Measurements from ENCODE around the gene FBXW7.

FBXW7 gene

DNA sequence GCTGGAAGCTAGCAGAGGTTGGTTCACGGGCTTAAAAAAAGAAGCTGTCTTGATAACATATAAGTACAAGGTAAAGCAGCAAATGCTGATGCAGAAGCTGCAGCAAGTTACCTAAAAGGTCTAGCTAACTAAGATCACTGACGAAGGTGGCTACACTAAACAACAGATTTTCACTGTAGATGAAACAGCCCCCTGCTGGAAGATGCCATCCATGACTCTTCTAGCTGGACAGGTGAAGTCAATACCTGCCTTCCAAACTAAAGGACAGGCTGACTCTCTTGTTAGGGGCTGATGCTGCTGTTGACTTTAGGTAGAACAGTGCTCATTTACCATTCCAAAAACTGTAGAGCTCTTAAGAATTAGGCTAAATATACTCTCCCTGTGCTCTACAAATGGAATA lies 99.5 kb downstream of the FBXW7 start:
- ATAC-seq: no peak
- no peak for TF ChIP-seq CSDC2 (CRISPR knock-in tag; IDR thresholded peaks at IDR 0.05)
- TF ChIP-seq ZC3H10 (CRISPR knock-in tag; IDR thresholded peaks at IDR 0.05): no peak
- TF ChIP-seq ESRRG (CRISPR knock-in tag; IDR thresholded peaks at IDR 0.05): no peak
- TF ChIP-seq GLIS3 (CRISPR knock-in tag; IDR thresholded peaks at IDR 0.05): no peak
- TF ChIP-seq ZNF8 (CRISPR knock-in tag; IDR thresholded peaks at IDR 0.05): no peak
- TF ChIP-seq ZNF70 (CRISPR knock-in tag; IDR thresholded peaks at IDR 0.05): no peak
- TF ChIP-seq TCF4 (CRISPR knock-in tag; IDR thresholded peaks at IDR 0.05; ENCODE audit: borderline replicate concordance): no peak
- TF ChIP-seq, protein P1, sequence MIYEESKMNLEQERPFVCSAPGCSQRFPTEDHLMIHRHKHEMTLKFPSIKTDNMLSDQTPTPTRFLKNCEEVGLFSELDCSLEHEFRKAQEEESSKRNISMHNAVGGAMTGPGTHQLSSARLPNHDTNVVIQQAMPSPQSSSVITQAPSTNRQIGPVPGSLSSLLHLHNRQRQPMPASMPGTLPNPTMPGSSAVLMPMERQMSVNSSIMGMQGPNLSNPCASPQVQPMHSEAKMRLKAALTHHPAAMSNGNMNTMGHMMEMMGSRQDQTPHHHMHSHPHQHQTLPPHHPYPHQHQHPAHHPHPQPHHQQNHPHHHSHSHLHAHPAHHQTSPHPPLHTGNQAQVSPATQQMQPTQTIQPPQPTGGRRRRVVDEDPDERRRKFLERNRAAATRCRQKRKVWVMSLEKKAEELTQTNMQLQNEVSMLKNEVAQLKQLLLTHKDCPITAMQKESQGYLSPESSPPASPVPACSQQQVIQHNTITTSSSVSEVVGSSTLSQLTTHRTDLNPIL (CRISPR knock-in tag; IDR thresholded peaks at IDR 0.05; ENCODE audit: low read depth): no peak
- TF ChIP-seq, protein P2, sequence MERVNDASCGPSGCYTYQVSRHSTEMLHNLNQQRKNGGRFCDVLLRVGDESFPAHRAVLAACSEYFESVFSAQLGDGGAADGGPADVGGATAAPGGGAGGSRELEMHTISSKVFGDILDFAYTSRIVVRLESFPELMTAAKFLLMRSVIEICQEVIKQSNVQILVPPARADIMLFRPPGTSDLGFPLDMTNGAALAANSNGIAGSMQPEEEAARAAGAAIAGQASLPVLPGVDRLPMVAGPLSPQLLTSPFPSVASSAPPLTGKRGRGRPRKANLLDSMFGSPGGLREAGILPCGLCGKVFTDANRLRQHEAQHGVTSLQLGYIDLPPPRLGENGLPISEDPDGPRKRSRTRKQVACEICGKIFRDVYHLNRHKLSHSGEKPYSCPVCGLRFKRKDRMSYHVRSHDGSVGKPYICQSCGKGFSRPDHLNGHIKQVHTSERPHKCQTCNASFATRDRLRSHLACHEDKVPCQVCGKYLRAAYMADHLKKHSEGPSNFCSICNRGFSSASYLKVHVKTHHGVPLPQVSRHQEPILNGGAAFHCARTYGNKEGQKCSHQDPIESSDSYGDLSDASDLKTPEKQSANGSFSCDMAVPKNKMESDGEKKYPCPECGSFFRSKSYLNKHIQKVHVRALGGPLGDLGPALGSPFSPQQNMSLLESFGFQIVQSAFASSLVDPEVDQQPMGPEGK (CRISPR knock-in tag; IDR thresholded peaks at IDR 0.05; ENCODE audit: borderline replicate concordance): no peak
- no peak for TF ChIP-seq ISL1 (CRISPR knock-in tag; IDR thresholded peaks at IDR 0.05)
- TF ChIP-seq OSR1 (CRISPR knock-in tag; IDR thresholded peaks at IDR 0.05): no peak
- no peak for TF ChIP-seq ZFP3 (CRISPR knock-in tag; IDR thresholded peaks at IDR 0.05)
- TF ChIP-seq ARNTL (CRISPR knock-in tag; IDR thresholded peaks at IDR 0.05; ENCODE audit: borderline replicate concordance, low read depth): no peak
- TF ChIP-seq BACH2 (CRISPR knock-in tag; IDR thresholded peaks at IDR 0.05; ENCODE audit: borderline replicate concordance): no peak

DNA sequence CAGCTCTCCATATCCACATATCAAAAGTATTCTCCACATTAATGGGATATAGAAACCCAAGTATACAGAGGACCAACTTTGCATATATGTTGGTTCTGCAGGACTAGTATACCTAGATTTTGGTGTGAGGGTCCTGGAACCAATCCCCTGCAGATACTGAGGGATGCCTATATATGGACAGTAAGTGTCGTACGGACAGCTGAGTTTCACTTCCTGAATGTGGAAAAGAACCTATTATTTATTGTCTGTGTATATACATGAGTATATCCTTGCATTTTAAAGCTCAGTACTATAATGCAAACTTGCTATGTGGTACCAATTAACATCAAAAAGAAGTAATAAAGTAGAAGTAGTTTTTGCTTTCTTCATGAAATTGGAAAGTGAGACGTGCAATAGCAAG lies 101.9 kb downstream of the FBXW7 start:
- no peak for ATAC-seq
- TF ChIP-seq, protein P2 (CRISPR knock-in tag; IDR thresholded peaks at IDR 0.05; ENCODE audit: borderline replicate concordance): no peak
- TF ChIP-seq ZNF565 (CRISPR knock-in tag; conservative IDR thresholded peaks at IDR 0.05; ENCODE audit: low read depth) (no peak), PPARA (CRISPR knock-in tag; IDR thresholded peaks at IDR 0.05; ENCODE audit: borderline replicate concordance) (no peak), TCF4 (CRISPR knock-in tag; IDR thresholded peaks at IDR 0.05; ENCODE audit: borderline replicate concordance) (no peak), SNAI2 (CRISPR knock-in tag; IDR thresholded peaks at IDR 0.05) (no peak), CSDC2 (CRISPR knock-in tag; IDR thresholded peaks at IDR 0.05) (no peak), TOX (CRISPR knock-in tag; IDR thresholded peaks at IDR 0.05; ENCODE audit: borderline replicate concordance) (no peak), BACH2 (CRISPR knock-in tag; IDR thresholded peaks at IDR 0.05; ENCODE audit: borderline replicate concordance) (no peak), ZNF8 (CRISPR knock-in tag; IDR thresholded peaks at IDR 0.05) (no peak), ZNF70 (CRISPR knock-in tag; IDR thresholded peaks at IDR 0.05) (no peak)
- TF ChIP-seq, protein P3, sequence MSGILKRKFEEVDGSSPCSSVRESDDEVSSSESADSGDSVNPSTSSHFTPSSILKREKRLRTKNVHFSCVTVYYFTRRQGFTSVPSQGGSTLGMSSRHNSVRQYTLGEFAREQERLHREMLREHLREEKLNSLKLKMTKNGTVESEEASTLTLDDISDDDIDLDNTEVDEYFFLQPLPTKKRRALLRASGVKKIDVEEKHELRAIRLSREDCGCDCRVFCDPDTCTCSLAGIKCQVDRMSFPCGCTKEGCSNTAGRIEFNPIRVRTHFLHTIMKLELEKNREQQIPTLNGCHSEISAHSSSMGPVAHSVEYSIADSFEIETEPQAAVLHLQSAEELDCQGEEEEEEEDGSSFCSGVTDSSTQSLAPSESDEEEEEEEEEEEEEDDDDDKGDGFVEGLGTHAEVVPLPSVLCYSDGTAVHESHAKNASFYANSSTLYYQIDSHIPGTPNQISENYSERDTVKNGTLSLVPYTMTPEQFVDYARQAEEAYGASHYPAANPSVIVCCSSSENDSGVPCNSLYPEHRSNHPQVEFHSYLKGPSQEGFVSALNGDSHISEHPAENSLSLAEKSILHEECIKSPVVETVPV (CRISPR knock-in tag; IDR thresholded peaks at IDR 0.05): no peak
- TF ChIP-seq, protein P4, sequence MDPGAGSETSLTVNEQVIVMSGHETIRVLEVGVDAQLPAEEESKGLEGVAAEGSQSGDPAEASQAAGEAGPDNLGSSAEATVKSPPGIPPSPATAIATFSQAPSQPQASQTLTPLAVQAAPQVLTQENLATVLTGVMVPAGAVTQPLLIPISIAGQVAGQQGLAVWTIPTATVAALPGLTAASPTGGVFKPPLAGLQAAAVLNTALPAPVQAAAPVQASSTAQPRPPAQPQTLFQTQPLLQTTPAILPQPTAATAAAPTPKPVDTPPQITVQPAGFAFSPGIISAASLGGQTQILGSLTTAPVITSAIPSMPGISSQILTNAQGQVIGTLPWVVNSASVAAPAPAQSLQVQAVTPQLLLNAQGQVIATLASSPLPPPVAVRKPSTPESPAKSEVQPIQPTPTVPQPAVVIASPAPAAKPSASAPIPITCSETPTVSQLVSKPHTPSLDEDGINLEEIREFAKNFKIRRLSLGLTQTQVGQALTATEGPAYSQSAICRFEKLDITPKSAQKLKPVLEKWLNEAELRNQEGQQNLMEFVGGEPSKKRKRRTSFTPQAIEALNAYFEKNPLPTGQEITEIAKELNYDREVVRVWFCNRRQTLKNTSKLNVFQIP (CRISPR knock-in tag; IDR thresholded peaks at IDR 0.05; ENCODE audit: borderline replicate concordance, low read depth): no peak

DNA sequence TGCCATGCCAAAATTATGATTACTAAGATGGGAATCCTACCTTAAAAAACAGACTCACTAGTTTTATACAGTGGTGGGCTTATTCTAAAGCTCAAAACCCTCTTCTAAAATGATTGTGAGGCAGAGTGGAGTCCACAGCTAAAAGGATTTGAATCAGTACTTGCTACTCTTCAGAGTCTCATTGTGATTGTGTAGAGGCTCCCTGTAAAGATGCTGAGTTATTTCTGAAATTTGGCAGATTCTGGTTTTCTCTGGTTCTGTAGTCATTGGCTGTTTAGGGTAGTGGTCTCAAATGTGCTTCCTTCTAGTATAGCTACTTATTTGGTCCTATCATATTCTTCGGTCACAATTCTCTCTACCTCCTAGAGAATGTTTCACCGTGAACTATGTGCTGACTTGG lies 104.1 kb downstream of the FBXW7 start:
- no peak for ATAC-seq
- no peak for TF ChIP-seq ISL1 (CRISPR knock-in tag; IDR thresholded peaks at IDR 0.05)
- no peak for TF ChIP-seq SNAI2 (CRISPR knock-in tag; IDR thresholded peaks at IDR 0.05)
- no peak for TF ChIP-seq GLIS3 (CRISPR knock-in tag; IDR thresholded peaks at IDR 0.05)
- no peak for TF ChIP-seq TOX (CRISPR knock-in tag; IDR thresholded peaks at IDR 0.05; ENCODE audit: borderline replicate concordance)
- TF ChIP-seq ZNF8 (CRISPR knock-in tag; IDR thresholded peaks at IDR 0.05): no peak
- TF ChIP-seq ZNF70 (CRISPR knock-in tag; IDR thresholded peaks at IDR 0.05): no peak
- TF ChIP-seq, protein P3 (CRISPR knock-in tag; IDR thresholded peaks at IDR 0.05): no peak
- TF ChIP-seq, protein P2 (CRISPR knock-in tag; IDR thresholded peaks at IDR 0.05; ENCODE audit: borderline replicate concordance): no peak
- no peak for TF ChIP-seq RARB (CRISPR knock-in tag; IDR thresholded peaks at IDR 0.05)
- TF ChIP-seq, protein P4 (CRISPR knock-in tag; IDR thresholded peaks at IDR 0.05; ENCODE audit: borderline replicate concordance, low read depth): no peak
- no peak for TF ChIP-seq ESRRG (CRISPR knock-in tag; IDR thresholded peaks at IDR 0.05)
- no peak for TF ChIP-seq ZNF565 (CRISPR knock-in tag; conservative IDR thresholded peaks at IDR 0.05; ENCODE audit: low read depth)
